Epithelial cell of esophagus (primary cell): ENCODE measurements around the gene ABLIM2.

Experiments
- DNase-seq: peaks from one replicate; pipeline ENCODE4 v3.0.0; 2010; ENCODE audit warnings: low read depth
- H3K4me3 ChIP-seq: 2 replicates; pipeline ENCODE4 v1.5.1; 2011; ENCODE audit warnings: mild to moderate bottlenecking, low read length, control low read depth
- TF ChIP-seq, protein P1 (sequence below): IDR thresholded peaks from 2 replicates; pipeline ENCODE4 v1.5.1; 2011; ENCODE audit warnings: low read depth, mild to moderate bottlenecking, low read length, control low read depth, inconsistent platforms; ENCODE audit not compliant: insufficient read depth; ENCODE audit errors: missing control alignments

The ABLIM2 gene

GRCh38 chr4:8084031-8084660 is 74.5 kb downstream of the ABLIM2 start:
- TF ChIP-seq, protein P1, sequence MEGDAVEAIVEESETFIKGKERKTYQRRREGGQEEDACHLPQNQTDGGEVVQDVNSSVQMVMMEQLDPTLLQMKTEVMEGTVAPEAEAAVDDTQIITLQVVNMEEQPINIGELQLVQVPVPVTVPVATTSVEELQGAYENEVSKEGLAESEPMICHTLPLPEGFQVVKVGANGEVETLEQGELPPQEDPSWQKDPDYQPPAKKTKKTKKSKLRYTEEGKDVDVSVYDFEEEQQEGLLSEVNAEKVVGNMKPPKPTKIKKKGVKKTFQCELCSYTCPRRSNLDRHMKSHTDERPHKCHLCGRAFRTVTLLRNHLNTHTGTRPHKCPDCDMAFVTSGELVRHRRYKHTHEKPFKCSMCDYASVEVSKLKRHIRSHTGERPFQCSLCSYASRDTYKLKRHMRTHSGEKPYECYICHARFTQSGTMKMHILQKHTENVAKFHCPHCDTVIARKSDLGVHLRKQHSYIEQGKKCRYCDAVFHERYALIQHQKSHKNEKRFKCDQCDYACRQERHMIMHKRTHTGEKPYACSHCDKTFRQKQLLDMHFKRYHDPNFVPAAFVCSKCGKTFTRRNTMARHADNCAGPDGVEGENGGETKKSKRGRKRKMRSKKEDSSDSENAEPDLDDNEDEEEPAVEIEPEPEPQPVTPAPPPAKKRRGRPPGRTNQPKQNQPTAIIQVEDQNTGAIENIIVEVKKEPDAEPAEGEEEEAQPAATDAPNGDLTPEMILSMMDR, result no peak
- no peak for DNase-seq
- no peak overlapping the region for H3K4me3 ChIP-seq

- H3K4me3 ChIP-seq, result no peak overlapping the region
- DNase-seq, result no peak
- TF ChIP-seq, protein P1, result no peak
Observed at GRCh38 chr4:8083086-8083825, 75.4 kb downstream of the ABLIM2 start.

GRCh38 chr4:8082517-8083055 is 76.0 kb downstream of the ABLIM2 start:
- H3K4me3 ChIP-seq, result no peak overlapping the region
- no peak for DNase-seq
- TF ChIP-seq, protein P1, result no peak

GRCh38 chr4:8081621-8082516 is 76.7 kb downstream of the ABLIM2 start:
- no peak for DNase-seq
- H3K4me3 ChIP-seq, result no peak overlapping the region
- TF ChIP-seq, protein P1, result no peak

GRCh38 chr4:8081171-8081570 is 77.4 kb downstream of the ABLIM2 start:
- TF ChIP-seq, protein P1, result no peak
- no peak for DNase-seq
- no peak overlapping the region for H3K4me3 ChIP-seq

DNA sequence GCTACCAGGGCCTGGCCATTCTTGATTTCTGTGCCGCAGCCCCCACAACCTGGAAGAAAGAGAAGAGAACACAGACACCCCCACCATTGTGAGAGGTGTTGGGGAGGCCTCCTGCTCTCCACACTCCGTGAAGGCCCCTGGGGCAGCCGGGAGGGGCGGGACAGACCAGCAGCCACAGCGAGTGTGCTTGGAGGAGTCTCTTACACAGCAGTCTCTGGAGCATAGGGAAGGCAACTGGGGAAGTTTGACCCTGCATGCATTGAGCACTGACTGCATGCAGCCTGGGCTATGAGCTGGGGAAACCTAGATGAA is 77.9 kb downstream of the ABLIM2 start:
- TF ChIP-seq, protein P1, result no peak
- no peak for DNase-seq
- H3K4me3 ChIP-seq, result no peak overlapping the region
